Liver (tissue), 3 donors: Measurements from ENCODE around the gene DGKQ.

Experiments
- RAD21 ChIP-seq, 2 donors: IDR thresholded peaks; 2 replicates each; pipeline ENCODE4 v1.6.1; 2016; ENCODE audit warnings: antibody characterized with exemption in 2 of 2, mild to moderate bottlenecking in 2 of 2
- TAF1 ChIP-seq: conservative IDR thresholded peaks from 2 replicates; pipeline ENCODE4 v1.6.1; 2016; ENCODE audit warnings: antibody characterized with exemption, mild to moderate bottlenecking
- YY1 ChIP-seq: IDR thresholded peaks from 2 replicates; pipeline ENCODE4 v1.6.1; 2016; ENCODE audit warnings: antibody characterized with exemption, mild to moderate bottlenecking
- TF ChIP-seq, protein P1 (sequence below): fragments of 150-350 bp; IDR thresholded peaks from 2 replicates; pipeline ENCODE4 v1.5.1; 2017; ENCODE audit warnings: improper control_type of control experiment, low read depth, low read length; ENCODE audit not compliant: missing input control
- TF ChIP-seq, protein P2 (sequence below): IDR thresholded peaks from 2 replicates; pipeline ENCODE4 v1.6.1; 2016; ENCODE audit warnings: antibody characterized with exemption
- TF ChIP-seq, protein P3 (sequence below): IDR thresholded peaks from 2 replicates; pipeline ENCODE4 v1.6.1; 2016; ENCODE audit warnings: antibody characterized with exemption, mild to moderate bottlenecking
- donor health status: healthy.
- donor health status: healthy.

DNA sequence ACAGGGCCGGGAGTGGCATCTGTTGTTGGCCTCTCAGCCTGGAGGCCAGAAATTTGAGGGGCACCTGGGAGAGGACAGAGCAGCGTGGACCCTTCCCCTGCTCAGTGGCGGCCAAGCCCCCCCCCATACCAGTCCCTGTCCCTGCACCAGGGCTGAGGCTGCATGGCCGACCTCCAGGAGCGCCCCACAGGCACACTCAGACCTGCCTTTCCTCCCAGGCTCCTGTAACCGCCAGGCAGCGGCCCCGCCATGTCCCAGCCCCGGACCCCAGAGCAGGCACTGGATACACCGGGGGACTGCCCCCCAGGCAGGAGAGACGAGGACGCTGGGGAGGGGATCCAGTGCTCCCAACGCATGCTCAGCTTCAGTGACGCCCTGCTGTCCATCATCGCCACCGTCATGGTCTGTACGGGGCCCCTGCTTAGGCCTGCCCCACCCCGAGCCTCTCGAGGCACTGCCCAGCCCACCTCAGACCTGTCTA lies 25.8 kb downstream of the DGKQ start:
- TF ChIP-seq, protein P1, sequence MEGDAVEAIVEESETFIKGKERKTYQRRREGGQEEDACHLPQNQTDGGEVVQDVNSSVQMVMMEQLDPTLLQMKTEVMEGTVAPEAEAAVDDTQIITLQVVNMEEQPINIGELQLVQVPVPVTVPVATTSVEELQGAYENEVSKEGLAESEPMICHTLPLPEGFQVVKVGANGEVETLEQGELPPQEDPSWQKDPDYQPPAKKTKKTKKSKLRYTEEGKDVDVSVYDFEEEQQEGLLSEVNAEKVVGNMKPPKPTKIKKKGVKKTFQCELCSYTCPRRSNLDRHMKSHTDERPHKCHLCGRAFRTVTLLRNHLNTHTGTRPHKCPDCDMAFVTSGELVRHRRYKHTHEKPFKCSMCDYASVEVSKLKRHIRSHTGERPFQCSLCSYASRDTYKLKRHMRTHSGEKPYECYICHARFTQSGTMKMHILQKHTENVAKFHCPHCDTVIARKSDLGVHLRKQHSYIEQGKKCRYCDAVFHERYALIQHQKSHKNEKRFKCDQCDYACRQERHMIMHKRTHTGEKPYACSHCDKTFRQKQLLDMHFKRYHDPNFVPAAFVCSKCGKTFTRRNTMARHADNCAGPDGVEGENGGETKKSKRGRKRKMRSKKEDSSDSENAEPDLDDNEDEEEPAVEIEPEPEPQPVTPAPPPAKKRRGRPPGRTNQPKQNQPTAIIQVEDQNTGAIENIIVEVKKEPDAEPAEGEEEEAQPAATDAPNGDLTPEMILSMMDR, result no peak
- TF ChIP-seq, protein P2, sequence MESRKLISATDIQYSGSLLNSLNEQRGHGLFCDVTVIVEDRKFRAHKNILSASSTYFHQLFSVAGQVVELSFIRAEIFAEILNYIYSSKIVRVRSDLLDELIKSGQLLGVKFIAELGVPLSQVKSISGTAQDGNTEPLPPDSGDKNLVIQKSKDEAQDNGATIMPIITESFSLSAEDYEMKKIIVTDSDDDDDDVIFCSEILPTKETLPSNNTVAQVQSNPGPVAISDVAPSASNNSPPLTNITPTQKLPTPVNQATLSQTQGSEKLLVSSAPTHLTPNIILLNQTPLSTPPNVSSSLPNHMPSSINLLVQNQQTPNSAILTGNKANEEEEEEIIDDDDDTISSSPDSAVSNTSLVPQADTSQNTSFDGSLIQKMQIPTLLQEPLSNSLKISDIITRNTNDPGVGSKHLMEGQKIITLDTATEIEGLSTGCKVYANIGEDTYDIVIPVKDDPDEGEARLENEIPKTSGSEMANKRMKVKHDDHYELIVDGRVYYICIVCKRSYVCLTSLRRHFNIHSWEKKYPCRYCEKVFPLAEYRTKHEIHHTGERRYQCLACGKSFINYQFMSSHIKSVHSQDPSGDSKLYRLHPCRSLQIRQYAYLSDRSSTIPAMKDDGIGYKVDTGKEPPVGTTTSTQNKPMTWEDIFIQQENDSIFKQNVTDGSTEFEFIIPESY, result no peak
- TF ChIP-seq YY1 (no peak), RAD21 (IDR thresholded peaks at IDR 0.05) (no peak), TAF1 (no peak)
- TF ChIP-seq, protein P3, sequence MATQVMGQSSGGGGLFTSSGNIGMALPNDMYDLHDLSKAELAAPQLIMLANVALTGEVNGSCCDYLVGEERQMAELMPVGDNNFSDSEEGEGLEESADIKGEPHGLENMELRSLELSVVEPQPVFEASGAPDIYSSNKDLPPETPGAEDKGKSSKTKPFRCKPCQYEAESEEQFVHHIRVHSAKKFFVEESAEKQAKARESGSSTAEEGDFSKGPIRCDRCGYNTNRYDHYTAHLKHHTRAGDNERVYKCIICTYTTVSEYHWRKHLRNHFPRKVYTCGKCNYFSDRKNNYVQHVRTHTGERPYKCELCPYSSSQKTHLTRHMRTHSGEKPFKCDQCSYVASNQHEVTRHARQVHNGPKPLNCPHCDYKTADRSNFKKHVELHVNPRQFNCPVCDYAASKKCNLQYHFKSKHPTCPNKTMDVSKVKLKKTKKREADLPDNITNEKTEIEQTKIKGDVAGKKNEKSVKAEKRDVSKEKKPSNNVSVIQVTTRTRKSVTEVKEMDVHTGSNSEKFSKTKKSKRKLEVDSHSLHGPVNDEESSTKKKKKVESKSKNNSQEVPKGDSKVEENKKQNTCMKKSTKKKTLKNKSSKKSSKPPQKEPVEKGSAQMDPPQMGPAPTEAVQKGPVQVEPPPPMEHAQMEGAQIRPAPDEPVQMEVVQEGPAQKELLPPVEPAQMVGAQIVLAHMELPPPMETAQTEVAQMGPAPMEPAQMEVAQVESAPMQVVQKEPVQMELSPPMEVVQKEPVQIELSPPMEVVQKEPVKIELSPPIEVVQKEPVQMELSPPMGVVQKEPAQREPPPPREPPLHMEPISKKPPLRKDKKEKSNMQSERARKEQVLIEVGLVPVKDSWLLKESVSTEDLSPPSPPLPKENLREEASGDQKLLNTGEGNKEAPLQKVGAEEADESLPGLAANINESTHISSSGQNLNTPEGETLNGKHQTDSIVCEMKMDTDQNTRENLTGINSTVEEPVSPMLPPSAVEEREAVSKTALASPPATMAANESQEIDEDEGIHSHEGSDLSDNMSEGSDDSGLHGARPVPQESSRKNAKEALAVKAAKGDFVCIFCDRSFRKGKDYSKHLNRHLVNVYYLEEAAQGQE, result no peak
